Bone marrow (tissue), 2 donors: ENCODE measurements around the gene ZEB2.

Experiments
- DNase-seq, 2 donors: peaks; one replicate each; lab custom pipeline; 2025; lab: John Stamatoyannopoulos, UW

ZEB2 gene

DNA sequence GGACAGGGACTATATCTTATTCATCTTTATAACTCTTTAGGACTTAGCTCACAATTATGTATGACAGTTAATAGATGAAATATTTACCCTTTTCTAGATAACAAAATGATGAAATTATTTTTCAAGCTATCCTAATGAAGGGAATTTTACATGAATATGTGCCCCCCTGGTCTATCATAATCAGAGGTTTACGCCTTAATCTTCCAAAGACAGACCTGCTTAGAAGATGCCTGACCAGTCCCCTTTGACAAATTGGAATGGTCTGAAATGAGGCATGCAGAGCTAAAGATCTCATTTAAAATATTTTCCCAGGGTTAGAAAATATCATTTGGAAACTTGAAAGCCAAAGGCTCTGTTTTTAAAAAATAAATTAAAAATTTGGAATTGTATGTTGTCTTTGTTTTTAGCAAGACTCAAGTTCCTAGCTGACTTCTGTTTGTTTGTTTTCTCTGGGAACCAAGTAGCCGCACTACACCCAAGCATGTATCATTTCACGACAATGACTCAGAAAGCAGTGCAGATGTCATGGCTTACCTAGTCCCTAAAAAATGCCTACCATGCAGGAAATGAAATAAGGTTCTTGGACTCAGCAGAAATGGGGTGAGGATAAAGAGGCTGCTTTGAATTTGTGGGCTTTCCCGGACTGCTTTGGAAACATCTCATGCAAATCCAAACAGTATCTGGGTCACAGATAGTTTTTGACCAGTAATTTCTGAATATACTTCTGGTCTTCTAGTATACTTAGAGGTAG lies 162.1 kb downstream of the ZEB2 start:
- DNase-seq: no peak

DNA sequence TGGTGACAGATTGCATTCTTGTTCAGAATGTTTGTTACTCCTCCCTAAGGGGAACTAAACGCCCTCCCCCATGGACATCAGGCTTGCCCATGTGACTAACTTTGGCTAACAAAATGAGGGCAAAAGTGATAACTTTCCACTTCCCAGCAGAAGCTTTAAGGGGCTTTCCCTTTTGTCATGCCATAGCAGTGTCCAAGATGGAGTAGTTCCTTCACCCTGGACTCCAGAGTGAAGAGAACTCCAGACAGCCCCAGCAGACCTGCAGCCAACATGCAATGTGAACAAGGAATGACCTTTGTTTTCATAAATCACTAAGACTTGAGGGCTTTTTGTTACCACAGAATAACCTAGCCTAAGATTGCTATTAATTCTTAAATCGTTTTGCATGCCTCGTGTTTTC lies 163.5 kb downstream of the ZEB2 start:
- no peak for DNase-seq

DNA sequence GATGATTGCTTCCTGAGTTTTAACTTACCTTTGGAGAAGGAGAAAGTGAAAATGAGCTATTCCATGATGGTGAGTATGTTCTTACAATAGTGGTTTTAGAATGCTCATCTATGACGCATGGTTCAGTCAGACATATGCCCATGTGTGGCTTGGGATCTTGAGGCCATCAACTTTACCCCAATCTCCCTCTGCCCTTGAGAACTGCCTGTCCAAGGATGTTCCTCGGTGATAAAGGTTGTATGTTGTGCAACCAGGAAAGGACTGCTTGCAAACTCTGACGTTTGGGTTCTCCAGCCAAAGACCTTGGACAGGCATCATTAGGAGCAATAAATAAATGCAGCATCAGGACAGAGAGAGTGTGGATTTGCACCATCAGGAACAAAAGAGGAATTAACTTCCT lies 165.0 kb downstream of the ZEB2 start:
- DNase-seq: no peak

DNA sequence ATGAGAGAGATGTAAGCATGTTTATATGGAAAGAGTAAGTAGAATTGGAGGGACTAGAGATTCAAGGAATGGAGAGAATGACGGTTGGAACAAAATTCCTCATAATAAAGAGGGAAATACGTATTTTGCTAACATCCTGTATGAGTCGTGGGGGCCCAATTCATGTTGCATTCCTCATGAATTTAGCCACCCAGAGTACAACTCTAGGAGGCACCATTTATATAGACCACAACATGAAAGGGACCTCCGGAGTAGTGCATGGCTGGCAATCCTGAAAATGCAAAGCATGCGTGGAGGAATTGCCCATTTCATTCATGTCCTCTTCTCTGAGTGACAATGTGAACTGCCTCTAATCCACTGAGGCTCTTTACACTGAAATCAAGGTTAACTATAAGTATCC lies 168.2 kb downstream of the ZEB2 start:
- no peak for DNase-seq

DNA sequence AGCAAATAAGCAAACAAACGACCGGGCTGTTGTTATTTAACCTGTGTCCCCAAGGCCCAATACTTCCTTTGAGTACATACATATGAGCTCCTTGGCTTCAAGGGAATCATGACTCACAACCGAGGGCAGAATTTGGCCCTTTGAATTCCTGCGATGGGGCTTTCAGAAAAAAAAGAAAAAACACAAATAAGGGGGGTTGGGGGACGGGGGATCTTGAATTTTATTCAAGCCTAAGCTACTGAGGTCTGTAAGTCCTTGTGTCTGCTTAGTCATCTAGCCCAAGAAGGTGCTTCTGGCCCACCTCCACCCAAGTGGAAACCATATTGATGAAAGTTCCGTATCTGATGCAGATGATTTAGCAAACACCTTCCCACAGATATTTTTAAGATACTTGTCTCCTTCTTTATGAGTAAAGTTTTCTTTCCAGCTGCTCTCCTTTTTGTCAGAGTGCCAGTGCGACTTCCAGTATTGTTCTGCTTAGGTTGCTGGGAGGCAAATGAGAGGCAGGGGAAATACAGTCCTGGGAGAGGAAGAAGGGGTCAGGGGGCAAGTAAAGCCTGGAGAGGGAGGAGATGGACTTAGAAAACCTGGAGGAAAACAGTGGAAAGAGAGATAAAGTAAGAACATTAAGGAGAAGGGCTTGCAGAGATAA lies 169.6 kb downstream of the ZEB2 start:
- no peak for DNase-seq

DNA sequence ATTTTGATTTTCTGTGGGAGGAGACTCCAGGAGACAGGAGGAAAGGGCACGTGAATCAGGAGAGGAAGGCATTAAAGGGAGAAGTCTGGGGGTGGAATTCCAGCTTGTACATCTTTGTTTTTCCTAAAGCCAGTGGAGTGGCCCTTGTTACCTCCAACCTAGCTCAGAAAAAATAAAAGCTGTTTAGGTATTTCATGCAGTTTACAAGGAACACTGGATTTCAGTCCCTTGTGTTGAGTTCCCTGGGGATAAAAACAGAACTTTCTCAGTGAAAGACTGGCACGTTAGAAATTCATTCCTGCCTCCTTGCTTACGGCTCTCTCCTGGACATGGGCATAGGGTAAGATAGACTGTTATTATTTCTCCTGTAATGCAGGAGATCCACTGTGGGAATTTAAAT lies 170.2 kb downstream of the ZEB2 start:
- DNase-seq: no peak

DNA sequence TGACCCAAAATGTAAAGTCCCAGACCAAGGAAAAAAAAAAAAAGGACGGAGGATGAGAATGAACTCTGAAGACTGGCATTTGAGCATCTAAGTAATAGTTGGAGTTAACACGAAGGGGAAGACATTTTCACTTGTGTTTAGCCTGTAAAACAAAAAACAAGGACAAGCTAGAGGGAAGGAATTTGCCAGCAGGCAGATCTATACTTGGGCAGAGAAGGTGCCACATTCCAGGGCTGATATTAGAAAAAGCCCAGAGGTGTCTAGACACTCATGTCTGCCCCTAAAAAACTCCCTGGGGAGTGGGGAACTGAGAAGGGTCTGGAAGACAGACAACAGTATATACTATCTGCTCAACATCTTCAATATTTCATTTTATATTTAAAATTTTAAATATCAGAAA lies 171.1 kb downstream of the ZEB2 start:
- DNase-seq: no peak

DNA sequence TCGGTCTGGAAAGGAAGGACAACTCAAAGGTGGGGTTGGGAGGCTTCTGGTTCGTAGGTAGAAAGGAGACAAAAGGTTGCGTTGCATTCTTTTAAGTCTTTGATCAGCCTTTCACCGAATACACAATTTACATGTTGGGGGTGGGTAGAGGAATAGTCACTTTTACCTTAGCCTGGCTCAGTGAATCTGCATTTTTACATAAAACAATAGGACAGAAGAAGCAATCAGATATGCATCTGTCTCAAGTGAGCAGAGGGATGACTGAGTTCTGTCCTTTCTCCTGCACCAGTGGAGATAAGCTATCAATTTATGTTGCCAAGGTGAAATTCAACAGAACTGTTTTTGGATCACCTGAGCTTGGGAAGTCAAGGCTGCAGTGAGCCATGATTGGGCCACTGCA lies 173.7 kb downstream of the ZEB2 start:
- DNase-seq: no peak

DNA sequence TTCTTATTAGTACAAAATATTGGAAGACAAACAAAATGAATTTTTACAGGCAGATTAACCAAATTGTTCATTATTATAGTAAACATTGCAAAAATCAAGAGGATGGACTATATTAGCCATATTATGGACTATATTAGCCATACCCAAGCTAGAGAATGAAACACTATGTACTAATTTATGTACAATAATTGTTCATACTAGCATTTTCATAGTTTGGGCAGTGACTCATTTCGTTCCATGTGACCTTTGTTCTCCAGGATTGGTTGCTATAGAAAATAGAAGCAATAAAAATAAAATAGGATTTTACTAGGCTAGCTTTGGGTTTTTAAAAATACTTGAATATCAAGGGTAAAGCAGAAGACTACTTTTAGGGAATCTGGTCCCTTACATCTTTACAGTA lies 176.8 kb downstream of the ZEB2 start:
- no peak for DNase-seq

DNA sequence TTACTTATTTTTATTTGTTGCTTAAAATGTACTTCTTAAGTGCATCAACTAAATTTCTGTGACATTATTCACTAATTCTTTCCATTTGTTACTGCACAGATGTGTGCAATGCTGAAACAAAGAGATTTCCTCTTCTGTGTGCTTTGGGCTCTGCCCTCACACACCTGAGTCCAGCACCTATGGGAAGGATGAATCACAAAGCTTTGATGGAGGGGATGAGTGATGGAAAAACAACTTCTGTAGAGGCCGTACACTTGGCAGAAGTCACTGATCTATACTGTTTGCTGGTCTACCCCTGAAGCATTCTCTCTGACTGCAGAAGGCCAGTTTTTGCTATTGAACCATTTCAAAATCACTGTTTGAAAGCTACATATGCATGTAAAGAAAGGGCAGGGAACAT lies 178.4 kb downstream of the ZEB2 start:
- DNase-seq: no peak

DNA sequence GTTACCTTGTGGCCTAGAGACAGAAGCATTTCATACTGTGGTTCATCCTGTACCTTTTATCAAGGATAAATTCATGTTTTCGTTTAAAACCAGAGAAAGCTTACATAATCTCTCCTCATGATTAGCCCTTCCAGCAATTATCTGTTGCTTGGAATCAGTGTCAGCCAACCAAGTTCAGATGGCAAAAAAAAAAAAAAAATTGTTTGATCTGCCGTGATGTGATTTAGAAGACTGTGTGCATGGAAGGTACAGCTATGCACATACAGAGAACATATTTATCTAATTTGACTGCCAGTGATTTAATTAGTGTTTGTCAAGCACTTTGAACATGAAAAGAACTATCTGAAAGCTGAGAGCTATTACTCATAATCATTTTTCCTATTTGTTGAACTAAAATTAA lies 180.9 kb downstream of the ZEB2 start:
- DNase-seq: no peak

DNA sequence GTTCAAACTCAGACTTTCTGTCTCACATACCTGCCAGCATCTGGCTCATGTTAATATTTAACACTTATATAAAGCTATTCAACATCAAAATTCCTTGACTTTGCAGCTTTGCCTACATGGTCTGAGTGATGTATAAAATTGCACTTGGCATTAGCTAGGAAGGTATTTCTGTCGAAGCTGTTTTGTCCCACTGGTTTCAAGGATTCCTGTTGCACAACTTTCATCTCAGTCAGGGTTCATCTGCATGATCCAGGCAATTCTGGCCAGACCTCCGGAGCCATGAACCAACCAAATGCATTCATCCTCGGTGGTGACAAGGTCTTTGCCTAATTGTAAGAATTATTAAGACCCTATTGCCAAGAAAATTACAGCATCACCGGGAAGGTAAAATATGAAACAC lies 185.4 kb downstream of the ZEB2 start:
- DNase-seq: no peak
